ENCODE results near the gene FOLR3. TPM values are rescaled to one million over a fixed set of nuclear protein-coding genes. Genes with fewer than 3 reads are reported as not detected.
A peak's percentile ranks its signal among the peaks of the same experiment; 100 is the strongest.

The FOLR3 gene
- total and polyA plus RNA-seq, 9 of the 15 experiments (the other 6 are each of a cell fraction or from before 2014, with no cell fraction given) = not detected

GRCh38 chr11:72112143-72112977, 23.2 kb upstream of the FOLR3 start, which contains the start of gene ANAPC15 (continued):
- peak; percentile 90 for TF ChIP-seq POLR2H (tag; IDR thresholded peaks at IDR 0.05; ENCODE audit: low read depth)
- no peak for TF ChIP-seq MAFF (IDR thresholded peaks at IDR 0.05; ENCODE audit: low read length)
- TF ChIP-seq NEUROD1 (IDR thresholded peaks at IDR 0.05; ENCODE audit: borderline replicate concordance, low read depth, low read length, partially characterized antibody) = peak; percentile 65
- TF ChIP-seq ZNF436 (CRISPR knock-in tag; IDR thresholded peaks at IDR 0.05) = no peak
- no peak for TF ChIP-seq MEF2A (IDR thresholded peaks at IDR 0.05; ENCODE audit: control insufficient read depth, low read depth, low read length)
- 0 out of 2 replicates have a peak, but pooled peaks have one; percentile 25 for TF ChIP-seq TCF7 (IDR thresholded peaks at IDR 0.05; ENCODE audit: borderline replicate concordance)
- TF ChIP-seq BRD4 (IDR thresholded peaks at IDR 0.05) = peak; percentile 3; the same call in 1 of the 2 replicates
- TF ChIP-seq ZNF274 (IDR thresholded peaks at IDR 0.05; ENCODE audit: borderline replicate concordance, low read depth, low read length) = no peak
- TF ChIP-seq CBFA2T3 (IDR thresholded peaks at IDR 0.05) = peak; percentile 49
- peak; percentile 99 for TF ChIP-seq ZBTB40 (IDR thresholded peaks at IDR 0.05)
- no peak for TF ChIP-seq ZBTB40 (CRISPR knock-in tag; IDR thresholded peaks at IDR 0.05)
- peak in 1 of 2 experiments; percentile 83; a peak in 1 of 4 replicates for TF ChIP-seq KDM4B (IDR thresholded peaks at IDR 0.05; ENCODE audit: borderline replicate concordance in 2 of 2, low read depth in 1 of 2)
- TF ChIP-seq RFX5 (IDR thresholded peaks at IDR 0.05; ENCODE audit: low read depth, low read length) = no peak
- TF ChIP-seq TAF9B (IDR thresholded peaks at IDR 0.05; ENCODE audit: partially characterized antibody) = peak; percentile 62
- TF ChIP-seq ZNF644 (tag; IDR thresholded peaks at IDR 0.05; ENCODE audit: low read depth) = peak; percentile 40; the same call in 1 of the 2 replicates
- TF ChIP-seq PPARD (CRISPR knock-in tag; IDR thresholded peaks at IDR 0.05) = no peak
- peak; percentile 21; the same call in 1 of the 2 replicates for TF ChIP-seq NFRKB (IDR thresholded peaks at IDR 0.05; ENCODE audit: low read depth)
- TF ChIP-seq NFE2 (IDR thresholded peaks at IDR 0.05; ENCODE audit: low read depth) = peak; percentile 48
- peak; percentile 87 for TF ChIP-seq FOS (IDR thresholded peaks at IDR 0.05; ENCODE audit: extremely low read depth, insufficient read length)
- peak; percentile 49; the same call in 1 of the 2 replicates for TF ChIP-seq NFIC (IDR thresholded peaks at IDR 0.05)
- TF ChIP-seq SMAD4 (CRISPR knock-in tag; conservative IDR thresholded peaks at IDR 0.05) = peak; percentile 75; the same call in 1 of the 2 replicates
